ENCODE data around the gene LYPD6.

LYPD6 gene

DNA sequence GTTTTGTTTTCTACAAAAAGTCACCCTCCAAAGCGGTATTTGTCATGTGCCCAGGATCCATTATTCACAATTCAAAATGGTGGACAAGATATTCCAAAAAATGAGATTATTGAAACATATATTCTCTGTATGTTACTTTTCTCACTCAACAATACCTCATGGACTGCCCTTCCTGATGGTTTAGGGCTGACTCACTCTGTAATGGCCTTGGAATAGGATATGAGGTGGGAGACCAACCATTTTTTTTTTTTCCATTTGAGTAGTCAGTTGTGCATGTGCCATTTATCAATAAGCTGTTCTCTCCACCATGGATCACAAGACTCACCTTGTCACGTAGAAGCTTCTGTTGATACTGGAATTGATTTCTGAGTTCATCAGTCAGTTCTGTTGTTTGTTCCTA, 64.5 kb downstream of the LYPD6 start:
- no peak for DNase-seq (ENCODE audit: extremely low spot score, insufficient read length, low read depth)
- FAIRE-seq, result no peak

DNA sequence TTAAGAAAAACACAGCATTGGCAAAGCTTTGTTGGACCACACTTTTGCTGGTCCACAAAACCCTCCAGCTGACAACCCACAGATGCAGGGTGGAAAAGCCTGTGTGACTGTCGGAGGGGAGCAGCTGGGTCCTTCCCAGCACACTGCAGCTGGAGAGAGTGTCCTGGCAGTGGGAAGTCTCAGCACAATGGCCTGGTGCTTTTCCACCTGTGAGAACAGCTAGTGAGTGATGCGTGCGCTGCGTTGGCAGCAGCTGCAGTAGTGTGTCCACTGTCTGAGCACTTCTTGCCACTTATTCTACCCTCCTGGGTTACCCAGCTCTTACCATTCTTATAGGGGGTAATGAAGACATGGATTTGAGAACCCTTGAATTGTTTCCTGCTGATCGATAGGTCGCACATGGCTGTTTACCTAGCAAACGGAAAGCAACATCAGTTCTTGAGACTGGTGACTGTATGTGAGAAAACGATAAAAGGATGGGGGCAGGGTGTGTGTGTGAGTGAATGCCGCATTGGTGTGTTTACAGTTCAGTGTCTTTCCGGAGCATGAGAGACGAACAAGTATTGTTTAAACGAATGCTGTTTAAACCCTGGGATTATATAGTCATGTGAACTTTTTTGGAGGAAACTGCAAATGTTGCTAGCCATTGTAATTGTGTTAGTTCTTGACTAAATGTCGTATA, 69.7 kb downstream of the LYPD6 start:
- FAIRE-seq, result no peak

DNA sequence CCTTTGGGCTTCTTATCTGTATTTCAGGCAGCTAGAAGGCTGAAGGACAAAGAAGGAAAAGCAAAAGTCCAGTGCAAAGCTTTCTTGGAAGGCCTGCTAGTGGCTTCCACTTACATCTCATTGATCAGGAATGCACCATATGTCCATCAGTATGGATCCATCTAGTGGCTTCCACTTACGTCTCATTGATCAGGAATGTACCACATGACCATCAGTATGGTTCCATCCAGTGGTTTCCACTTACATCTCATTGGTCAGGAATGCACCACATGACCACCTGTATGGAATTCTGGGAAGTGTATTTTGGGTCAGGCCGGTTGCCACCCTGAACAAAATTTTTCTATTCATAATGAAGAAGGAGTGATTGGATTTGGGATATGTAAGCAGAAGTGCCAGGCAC, 70.6 kb downstream of the LYPD6 start:
- DNase-seq (ENCODE audit: extremely low spot score, insufficient read length, low read depth), result no peak
- FAIRE-seq, result no peak

More for the DNA sequence above, 69.7 kb downstream of the LYPD6 start:
- DNase-seq (ENCODE audit: extremely low spot score, insufficient read length, low read depth), result no peak

DNA sequence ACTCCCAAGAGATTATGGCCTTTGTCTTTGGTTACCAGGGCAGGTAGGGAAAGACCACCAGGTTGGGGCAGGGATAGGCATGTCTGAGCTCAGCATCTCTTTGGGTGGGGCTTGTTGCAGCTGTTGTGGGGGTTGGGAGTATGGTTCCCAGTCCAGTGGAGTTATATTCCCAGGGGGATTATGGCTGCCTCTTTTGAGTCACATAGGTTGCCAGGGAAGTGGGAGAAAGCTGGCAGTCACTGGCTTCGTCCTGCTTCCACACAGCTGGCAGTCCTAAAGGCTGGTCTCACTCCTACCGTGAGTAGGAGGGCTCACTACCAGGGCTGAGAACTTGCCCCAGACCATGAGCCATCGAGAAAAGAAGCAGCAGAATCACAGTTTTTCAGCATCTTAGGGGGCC, 79.1 kb downstream of the LYPD6 start:
- FAIRE-seq (no peak), DNase-seq (ENCODE audit: extremely low spot score, insufficient read length, low read depth) (no peak)

DNA sequence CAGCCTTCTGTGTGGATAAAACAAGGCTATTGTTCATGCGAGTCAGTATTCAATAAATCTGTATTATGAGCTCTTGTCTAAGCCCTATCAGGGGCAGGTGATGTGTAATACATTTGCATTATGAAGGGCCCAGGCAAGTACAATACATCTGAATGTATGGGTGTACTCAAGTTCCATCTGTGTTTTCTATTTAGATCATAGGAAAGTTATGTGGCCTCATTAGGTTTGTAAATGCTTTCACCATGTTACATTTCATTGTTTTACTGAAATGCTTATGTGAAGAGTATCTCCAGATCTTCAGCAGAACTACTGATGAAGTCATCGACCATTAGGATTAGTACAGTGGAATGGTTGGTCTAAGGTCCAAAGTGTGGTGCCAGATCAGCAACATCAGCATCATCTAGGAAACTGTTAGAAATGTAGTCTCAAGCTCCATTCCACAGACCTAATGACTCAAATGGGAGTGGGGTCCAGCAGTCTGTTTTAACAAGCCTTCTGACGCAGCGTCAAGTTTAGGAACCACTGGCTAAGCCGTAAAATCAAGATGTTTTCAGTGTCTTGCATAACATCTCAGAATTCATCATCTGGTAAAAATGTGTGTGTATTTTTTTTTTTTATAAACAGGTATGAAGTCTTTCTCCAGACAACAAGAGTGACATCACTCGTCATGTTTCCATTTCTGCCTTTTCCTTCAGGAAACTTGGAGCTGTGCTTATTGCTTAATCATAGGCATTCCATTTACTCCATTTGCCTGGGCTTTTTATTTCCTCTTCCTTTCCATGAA, 80.5 kb downstream of the LYPD6 start:
- FAIRE-seq, result no peak
- DNase-seq (ENCODE audit: extremely low spot score, insufficient read length, low read depth), result no peak

DNA sequence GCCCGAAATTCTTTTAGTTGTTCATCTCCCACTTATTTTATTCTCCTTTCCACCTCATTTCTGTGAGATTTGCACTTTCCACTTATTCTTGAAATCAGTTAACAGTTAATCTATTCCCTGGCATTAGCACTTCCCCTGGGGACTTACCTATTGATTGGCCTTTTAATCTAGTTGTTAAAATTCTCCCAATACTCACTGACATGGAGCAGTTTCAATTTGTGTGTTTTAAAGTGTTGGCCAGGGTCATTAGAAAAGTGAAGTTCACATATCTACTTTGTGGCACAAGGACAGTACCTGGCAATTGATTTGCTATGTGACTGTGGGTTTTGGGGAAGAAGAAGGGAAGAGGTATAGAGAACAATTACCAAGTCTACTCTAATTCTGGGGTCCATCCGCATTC, 83.1 kb downstream of the LYPD6 start:
- FAIRE-seq (no peak), DNase-seq (ENCODE audit: extremely low spot score, insufficient read length, low read depth) (no peak)

DNA sequence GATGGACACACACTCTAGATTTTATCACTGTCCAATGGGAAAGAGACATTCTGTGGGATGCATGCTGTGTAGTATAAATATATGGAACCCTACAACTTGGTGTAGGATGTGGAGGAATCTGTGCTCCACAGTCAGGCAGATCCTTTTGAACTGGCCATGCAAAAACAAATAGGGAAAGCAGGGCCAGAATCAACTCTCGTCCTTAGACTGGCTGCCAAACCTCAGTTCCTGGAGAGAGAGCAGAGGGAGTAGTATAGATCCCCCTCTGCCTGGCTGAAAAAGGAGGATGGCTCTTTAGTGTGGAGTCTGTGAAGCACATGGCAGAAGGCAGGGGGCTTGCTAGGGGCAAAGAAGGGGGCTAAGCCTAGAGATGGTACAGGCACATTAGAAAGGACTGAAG, 84.7 kb downstream of the LYPD6 start:
- FAIRE-seq (no peak), DNase-seq (ENCODE audit: extremely low spot score, insufficient read length, low read depth) (no peak)

DNA sequence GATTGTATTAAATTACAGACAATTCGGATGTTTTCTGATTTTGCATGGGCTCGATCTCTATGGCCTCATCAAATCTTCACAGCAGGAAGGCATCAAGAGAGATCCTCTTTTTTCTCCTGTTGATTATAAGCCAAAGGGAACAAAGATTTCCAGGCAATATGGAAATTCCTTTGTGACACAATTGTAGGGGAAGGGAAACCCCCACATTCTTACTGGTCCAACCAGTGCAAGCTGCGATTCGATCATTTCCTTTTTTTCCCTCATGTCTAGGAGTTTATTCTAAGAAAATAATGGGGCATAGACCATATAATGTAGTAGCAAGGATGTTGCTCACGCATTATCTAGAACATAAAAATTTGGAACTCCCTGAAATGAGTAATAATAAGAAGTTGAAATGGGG, 87.7 kb downstream of the LYPD6 start:
- FAIRE-seq (no peak), DNase-seq (ENCODE audit: extremely low spot score, insufficient read length, low read depth) (no peak)

DNA sequence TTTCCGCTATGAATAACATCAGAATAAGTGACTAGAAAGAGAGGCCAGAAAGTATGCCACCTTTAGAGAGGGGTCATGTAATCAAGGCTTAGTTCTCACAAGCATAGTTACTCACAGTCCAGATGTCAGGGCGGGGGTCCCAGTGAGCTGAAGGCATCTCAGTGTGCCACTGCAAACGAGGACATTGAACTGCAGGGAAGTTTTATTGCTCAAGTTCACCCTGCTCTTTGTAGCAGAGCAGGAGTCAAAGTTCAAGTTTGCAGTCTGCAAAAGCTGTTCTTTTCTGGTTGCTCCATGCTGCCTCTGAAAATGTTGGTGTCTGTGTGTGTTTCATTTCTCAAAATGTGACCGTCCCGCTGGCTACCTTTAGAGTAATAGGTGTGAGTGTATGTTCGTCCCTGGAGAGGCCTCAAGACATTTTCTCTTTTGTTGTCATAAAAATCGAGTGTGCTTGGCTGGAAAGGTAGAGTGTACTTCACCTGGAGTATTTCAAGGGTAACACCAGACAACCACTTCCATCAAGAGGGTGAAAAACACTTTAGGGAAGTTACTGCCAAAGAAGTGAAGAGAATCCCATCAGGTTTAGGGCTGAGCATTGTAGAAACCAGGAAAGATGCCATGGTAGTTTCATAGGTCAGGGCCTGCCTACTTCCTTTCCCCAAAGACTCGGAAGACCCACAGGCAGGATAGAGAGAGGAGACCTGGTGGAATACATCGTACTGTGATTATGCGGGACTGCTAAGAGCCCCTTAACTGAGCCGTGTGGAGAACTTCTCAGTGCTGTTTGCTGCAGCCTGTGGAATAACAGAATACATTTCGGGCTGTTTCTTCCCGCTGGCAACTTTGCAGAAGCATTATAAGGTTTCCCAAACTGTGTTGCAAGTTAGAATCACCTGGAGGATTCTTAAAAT, 89.9 kb downstream of the LYPD6 start:
- DNase-seq (ENCODE audit: extremely low spot score, insufficient read length, low read depth), result no peak
- FAIRE-seq, result no peak

DNA sequence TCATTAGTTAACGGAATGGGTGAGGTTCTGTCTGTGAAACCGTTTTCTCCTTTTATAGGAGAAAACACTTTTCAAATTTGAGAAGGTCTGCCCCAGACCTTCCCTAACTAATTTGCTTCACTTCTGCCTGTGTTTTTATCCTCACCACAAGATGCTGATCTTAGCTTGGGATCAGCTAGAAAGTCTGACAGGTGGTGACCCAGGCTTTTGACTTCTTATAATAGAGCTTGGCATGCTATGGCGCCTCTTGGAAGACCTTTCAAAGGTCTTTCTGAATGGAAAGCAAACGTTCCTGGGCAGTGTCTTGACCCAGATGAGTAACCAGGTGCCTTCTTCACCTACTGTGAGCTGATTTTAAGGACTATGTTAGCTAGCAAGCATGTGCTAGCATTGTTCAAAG, 91.4 kb downstream of the LYPD6 start:
- no peak for DNase-seq (ENCODE audit: extremely low spot score, insufficient read length, low read depth)
- no peak for FAIRE-seq

DNA sequence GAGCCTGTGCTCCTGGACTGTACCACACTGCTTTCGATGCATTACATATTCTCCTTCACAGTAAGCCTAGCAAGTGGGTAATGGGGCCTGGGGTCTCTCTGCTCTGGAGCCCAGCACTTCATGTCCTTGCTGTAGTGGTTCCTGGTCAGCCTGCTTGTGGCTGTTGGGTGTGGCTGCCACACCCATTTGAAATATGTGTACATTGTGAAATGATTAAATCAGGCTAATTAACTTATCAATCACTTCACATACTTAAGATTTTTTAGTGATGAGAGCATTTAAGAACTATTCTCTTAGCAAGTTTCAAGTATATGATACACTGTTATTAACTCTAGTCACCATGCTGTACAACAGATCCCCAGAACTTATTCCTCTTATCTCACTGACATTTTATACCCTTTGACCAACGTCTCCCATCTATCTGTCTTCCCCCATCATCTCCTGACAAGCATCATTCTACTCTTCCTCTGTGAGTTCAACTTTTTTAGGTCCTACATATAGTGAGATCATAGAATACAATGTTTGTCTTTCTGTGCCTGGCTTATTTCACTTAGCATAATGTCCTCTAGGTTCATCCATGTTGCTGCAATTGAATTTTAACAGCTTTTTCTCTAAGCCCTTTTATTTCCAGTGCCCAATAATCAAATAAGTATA, 92.1 kb downstream of the LYPD6 start:
- no peak for DNase-seq (ENCODE audit: extremely low spot score, insufficient read length, low read depth)
- FAIRE-seq, result no peak

DNA sequence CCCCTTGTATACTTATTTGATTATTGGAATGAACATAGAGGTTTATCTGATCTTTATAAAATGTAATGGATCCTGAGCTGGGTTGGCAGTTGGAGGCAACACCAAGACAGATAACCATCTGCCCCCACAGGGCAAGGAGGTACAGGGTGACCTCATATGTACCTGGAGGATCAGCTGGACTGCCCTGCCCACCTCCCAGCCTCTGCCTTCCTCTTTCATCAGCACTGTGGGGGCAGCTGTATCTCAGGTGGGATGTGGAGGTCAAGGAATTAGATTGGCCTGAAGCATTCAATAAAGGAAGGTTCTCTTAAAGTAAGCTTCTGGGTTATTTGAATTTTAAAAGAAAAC, 92.6 kb downstream of the LYPD6 start:
- FAIRE-seq, result no peak
- no peak for DNase-seq (ENCODE audit: extremely low spot score, insufficient read length, low read depth)

DNA sequence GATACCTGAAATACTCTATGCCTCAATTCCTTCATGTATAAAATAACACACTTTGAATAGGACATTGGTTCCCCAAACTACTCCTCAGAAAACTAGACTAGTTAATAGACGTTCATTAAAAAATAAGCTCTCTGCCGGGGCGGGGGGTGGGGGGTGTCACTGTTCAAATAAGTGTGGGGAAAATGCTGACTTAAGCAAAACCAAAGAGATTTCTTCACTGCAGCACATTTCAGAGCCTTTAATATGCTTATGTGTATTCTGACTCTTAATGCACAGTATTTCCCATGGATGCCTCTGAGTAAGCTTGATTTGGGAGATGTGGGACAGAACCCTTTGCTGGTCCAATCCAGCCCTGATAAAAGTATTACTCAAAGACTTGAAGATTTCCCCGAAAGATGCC, 93.2 kb downstream of the LYPD6 start:
- FAIRE-seq, result no peak
- DNase-seq (ENCODE audit: extremely low spot score, insufficient read length, low read depth), result no peak

DNA sequence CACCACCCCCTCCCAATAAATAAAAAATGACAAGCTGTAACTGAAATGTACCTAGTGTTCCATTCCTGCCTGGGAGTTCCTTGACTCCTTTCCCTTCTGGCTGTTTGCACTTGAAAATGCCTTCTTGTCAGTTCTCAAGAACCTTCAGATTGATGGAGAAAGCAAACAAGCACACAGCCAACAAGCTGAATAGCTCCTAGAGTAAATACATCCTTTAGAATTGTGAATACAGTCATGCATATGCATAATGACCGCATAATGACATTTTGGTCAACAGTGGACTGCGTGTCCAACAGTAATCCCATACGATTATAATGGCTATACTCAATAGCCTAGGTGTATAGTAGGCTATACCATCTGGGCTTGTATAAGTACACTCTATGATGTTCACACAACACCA, 97.0 kb downstream of the LYPD6 start:
- FAIRE-seq, result no peak
- DNase-seq (ENCODE audit: extremely low spot score, insufficient read length, low read depth), result no peak

DNA sequence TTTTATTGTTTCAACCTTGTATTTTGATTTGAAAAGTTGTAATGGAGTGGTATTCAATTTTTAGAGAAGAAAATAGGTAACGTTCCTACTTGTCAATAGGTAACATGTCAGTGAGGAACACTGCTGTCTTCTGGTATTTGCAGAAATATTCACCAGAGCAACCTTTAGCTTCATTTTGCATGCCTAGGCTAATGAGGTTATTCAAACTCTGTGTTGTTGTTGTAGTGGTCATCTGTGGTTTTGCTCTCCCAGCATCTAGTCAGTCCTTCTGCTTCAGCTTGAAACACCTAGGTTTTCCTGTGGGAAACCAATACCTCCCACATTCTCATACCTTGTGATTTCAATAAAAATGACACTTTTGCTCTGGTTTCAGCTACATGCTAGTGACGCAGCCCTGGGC, 98.4 kb downstream of the LYPD6 start:
- no peak for FAIRE-seq
- no peak for DNase-seq (ENCODE audit: extremely low spot score, insufficient read length, low read depth)

DNA sequence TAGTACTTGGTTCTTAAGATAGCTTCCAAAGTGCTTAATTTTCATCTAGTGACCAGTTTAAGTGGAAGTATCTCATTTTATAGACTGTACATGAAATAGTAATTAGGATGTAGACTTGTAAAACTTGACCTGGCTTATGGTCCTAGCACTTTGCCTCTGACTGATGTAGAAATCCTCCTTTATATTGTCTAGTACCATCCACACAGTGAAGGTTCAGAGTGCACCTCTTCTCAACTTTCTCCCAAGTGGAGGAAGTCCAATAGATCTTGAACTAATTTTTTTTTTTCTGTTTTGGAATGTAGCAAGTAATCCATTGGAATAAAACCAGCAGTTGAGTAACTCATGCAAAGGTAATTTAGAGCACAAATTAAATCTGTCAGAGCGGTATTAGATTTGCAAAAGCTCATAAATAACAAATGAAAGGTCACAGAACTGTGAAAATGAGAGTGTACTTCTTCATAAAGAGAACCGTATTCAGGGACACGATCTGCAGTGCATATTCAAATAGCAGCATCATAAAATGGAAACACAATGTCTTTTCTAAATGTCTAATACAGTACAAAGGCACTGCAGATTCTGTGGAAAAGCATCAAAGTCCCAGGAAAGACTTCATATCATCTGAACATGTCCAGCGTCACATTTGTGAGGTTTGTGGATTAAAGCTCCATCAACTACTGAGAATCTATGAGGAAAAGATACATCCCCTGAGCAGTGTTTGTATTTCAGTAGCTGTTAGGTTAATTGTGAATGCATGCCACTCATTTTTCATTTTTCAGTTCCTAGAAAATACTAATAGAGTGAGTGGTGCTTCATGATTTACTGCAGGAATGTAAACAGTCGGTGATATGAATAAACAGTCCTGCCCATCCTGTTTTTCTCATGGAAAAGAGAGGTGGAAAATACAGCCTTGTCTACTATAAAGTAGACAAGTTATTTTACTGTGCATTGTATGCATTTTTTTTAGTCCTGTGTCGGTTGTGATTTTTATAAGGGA, 100.7 kb downstream of the LYPD6 start:
- FAIRE-seq (no peak), DNase-seq (ENCODE audit: extremely low spot score, insufficient read length, low read depth) (no peak)

DNA sequence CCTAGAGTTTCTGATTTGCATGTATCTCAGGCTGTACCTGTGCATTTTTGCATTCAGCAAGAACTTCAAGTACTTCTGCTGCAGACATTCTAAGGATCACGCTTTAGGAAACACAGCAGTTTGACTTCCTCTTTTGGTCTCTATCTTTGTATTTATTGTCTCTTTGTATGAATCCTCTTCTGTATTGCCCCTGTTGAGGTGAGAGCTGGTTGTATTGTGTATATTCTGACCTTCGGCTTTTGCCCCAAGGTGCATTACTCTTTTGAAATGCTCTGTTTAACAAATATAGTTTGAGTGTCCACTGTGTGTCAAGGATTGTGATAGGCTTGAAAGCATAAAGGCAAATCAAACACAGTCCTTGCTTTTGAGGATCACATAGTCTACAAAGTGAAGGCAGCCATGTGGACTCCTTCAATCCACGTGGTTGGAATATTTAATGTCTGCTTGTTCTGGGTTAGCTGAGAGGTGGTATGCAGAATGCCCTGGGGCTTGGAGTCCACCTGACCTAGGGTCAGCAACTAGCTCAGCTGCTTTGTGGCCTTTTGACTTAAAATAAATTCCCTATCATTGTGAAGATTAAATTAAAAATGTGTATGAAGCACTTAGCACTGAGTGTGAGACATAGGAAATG, 108.1 kb downstream of the LYPD6 start:
- DNase-seq (ENCODE audit: extremely low spot score, insufficient read length, low read depth), result no peak

DNA sequence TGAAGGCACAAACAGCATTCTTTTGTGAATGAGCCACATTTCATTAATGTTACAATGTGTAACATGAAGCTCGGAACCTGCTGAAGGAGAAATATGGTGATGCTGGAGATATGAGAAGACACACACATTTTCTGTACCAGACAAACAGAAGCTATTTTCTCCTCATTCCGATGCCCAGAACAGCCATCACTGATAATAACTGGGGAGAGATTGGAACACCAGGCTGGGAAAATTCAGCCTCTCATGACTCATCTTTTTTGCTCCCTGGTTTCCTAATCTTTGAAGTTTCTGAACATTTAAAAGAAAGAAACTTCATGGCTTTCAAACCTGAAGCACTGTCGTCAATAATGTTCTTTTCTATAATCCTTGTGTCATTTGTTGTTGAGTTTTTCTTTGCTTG, 110.9 kb downstream of the LYPD6 start:
- DNase-seq (ENCODE audit: extremely low spot score, insufficient read length, low read depth) (no peak), FAIRE-seq (no peak)

More for the DNA sequence above, 108.1 kb downstream of the LYPD6 start:
- no peak for FAIRE-seq

DNA sequence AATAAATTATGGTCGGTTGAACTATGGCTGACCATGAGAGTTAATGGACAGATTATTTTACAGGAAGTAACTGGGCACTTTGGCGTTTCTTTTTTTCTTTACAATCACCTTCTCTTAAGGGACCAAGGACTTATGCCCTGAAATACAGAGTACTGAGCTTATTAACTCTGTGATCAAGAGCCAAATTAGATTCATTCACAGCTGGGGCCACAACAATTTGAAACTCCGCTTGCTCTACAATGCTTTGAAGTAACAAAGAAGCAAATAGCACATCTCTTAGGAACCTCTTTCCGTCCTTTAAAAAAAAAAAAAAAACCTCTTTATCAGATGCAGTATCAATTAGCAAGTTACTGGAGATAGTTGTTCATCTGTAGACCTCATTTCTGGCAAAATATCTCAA, 112.0 kb downstream of the LYPD6 start:
- DNase-seq (ENCODE audit: extremely low spot score, insufficient read length, low read depth) (no peak), FAIRE-seq (no peak)
